PC-9 (cell line): ENCODE measurements around the gene CLDN25. TPM values are rescaled to one million over a fixed set of nuclear protein-coding genes. Genes with fewer than 3 reads are reported as not detected.

Experiments used
- BruUV-seq: library from RNA; stranded (reverse); fragments of 400-500 nt; replicated peaks from 2 replicates; lab custom pipeline; 2021; lab: Mats Ljungman, UMichigan
- CTCF ChIA-PET: fragments of 300-600 bp; sonication (Branson Sonifier 250); formaldehyde crosslinking; loops from one replicate; lab custom pipeline; 2022; ENCODE audit warnings: antibody characterized with exemption; lab: Charles Lee
- POLR2A ChIA-PET: fragments of 300-600 bp; sonication (Branson Sonifier 250); formaldehyde crosslinking; loops from one replicate; lab custom pipeline; 2022; ENCODE audit warnings: antibody characterized with exemption; ENCODE audit not compliant: unreplicated experiment; lab: Charles Lee
- DNase-seq, 2 experiments: peaks; one replicate each; pipeline versions ENCODE4 v3.0.0 to v3.0.0-alpha.2; 2015 to 2022; ENCODE audit warnings: mixed read lengths in 1 of 2
- H2AFZ ChIP-seq: fragments of 200-600 bp; sonication (generic); 2 replicates; pipeline ENCODE4 v1.8.1; 2017; ENCODE audit warnings: antibody characterized with exemption
- H3F3A ChIP-seq: fragments of 200-600 bp; sonication (generic); 2 replicates; pipeline ENCODE4 v1.8.1; 2017; ENCODE audit warnings: antibody characterized with exemption, mild to moderate bottlenecking, low read depth; ENCODE audit not compliant: insufficient read depth
- H3K27ac ChIP-seq: fragments of 200-600 bp; sonication (generic); 2 replicates; pipeline ENCODE4 v1.6.1; 2016; ENCODE audit warnings: mixed run types
- H3K27me3 ChIP-seq: fragments of 200-600 bp; sonication (generic); 2 replicates; pipeline ENCODE4 v1.6.1; 2016; ENCODE audit warnings: low read depth, mixed run types; ENCODE audit not compliant: insufficient read depth
- H3K36me3 ChIP-seq: fragments of 200-600 bp; sonication (generic); 2 replicates; pipeline ENCODE4 v1.6.1; 2016; ENCODE audit warnings: low read depth, mixed run types
- H3K4me1 ChIP-seq: fragments of 200-600 bp; sonication (generic); replicated peaks from 2 replicates; pipeline ENCODE4 v1.6.1; 2016; ENCODE audit warnings: mixed run types; ENCODE audit not compliant: insufficient read depth
- H3K4me2 ChIP-seq: fragments of 200-600 bp; sonication (generic); 2 replicates; pipeline ENCODE4 v1.6.1; 2017; ENCODE audit warnings: mixed run types
- H3K4me3 ChIP-seq: fragments of 200-600 bp; sonication (generic); 2 replicates; pipeline ENCODE4 v1.6.1; 2016; ENCODE audit warnings: mixed run types
- H3K79me2 ChIP-seq: fragments of 200-600 bp; sonication (generic); 2 replicates; pipeline ENCODE4 v1.6.1; 2017; ENCODE audit warnings: low read depth, mixed run types
- H3K9me2 ChIP-seq: fragments of 200-600 bp; sonication (generic); 2 replicates; pipeline ENCODE4 v1.8.1; 2017; ENCODE audit warnings: mild to moderate bottlenecking; ENCODE audit not compliant: insufficient read depth
- H3K9me3 ChIP-seq: fragments of 200-600 bp; sonication (generic); 2 replicates; pipeline ENCODE4 v1.8.1; 2016; ENCODE audit warnings: low read depth; ENCODE audit not compliant: insufficient read depth
- H4K20me1 ChIP-seq: fragments of 200-600 bp; sonication (generic); 2 replicates; pipeline ENCODE4 v1.8.1; 2017; ENCODE audit not compliant: insufficient read depth
- CTCF ChIP-seq: fragments of 200-600 bp; sonication (generic); conservative IDR thresholded peaks from 2 replicates; pipeline ENCODE4 v1.6.1; 2017; ENCODE audit warnings: mixed run types, antibody characterized with exemption, mild to moderate bottlenecking, moderate library complexity
- EZH2 ChIP-seq: fragments of 200-600 bp; sonication (generic); IDR thresholded peaks from 2 replicates; pipeline ENCODE4 v1.8.0; 2017; ENCODE audit warnings: antibody characterized with exemption, low read depth
- intact Hi-C: fragments of 100-400 bp; cut with micrococcal nuclease; formaldehyde crosslinking; loops from one replicate; pipeline ENCODE4 v1.10.0; 2022; ENCODE audit not compliant: unreplicated experiment
- total RNA-seq: library from RNA; stranded (reverse); gene quantifications from 2 replicates; pipeline ENCODE4 v1.2.3, GENCODE V29; 2021

CLDN25 gene
- total RNA-seq, 1 experiment from 2014 or later = not detected

- intact Hi-C loops = no loop called here
- Histone ChIP-seq H3F3A (no peaks in the 10 kb centered on the region), H3K27me3 (no peaks in the 10 kb centered on the region), H3K79me2 (no peaks in the 10 kb centered on the region), H3K4me2 (no peak overlapping the region), H3K4me3 (no peak overlapping the region), H4K20me1 (no peaks in the 10 kb centered on the region), H3K4me1 (no peaks in the 10 kb centered on the region), H3K9me3 (no peaks in the 10 kb centered on the region), H2AFZ (no peak overlapping the region), H3K36me3 (0 out of 2 replicates have a peak, but pooled peaks cover 7% of the 10 kb centered on the region), H3K9me2 (no peaks in the 10 kb centered on the region), H3K27ac (no peak overlapping the region)
- ChIA-PET POLR2A (no interaction called here), CTCF (no interaction called here)
- no peak for TF ChIP-seq EZH2
- TF ChIP-seq CTCF = no peak
- no peak for DNase-seq
- no TSS peak for BruUV-seq
These were observed 34.6 kb downstream of the CLDN25 start for GRCh38 chr11:113814181-113814580.

GRCh38 chr11:113817162-113817561 lies 37.6 kb downstream of the CLDN25 start:
- intact Hi-C loops = no loop called here
- Histone ChIP-seq H3K79me2 (no peaks in the 10 kb centered on the region), H3K9me3 (no peaks in the 10 kb centered on the region), H3F3A (no peaks in the 10 kb centered on the region), H3K4me1 (no peaks in the 10 kb centered on the region), H3K27me3 (no peaks in the 10 kb centered on the region), H2AFZ (no peak overlapping the region), H3K36me3 (0 out of 2 replicates have a peak, but pooled peaks cover 4% of the 10 kb centered on the region), H4K20me1 (no peaks in the 10 kb centered on the region), H3K9me2 (no peaks in the 10 kb centered on the region), H3K4me2 (no peak overlapping the region), H3K27ac (no peak overlapping the region), H3K4me3 (no peak overlapping the region)
- no TSS peak for BruUV-seq
- ChIA-PET CTCF (no interaction called here), POLR2A (no interaction called here)
- no peak for DNase-seq
- TF ChIP-seq CTCF (no peak), EZH2 (no peak)

GRCh38 chr11:113817626-113818025 lies 38.0 kb downstream of the CLDN25 start:
- no peaks in the 10 kb centered on the region for H3K9me2 ChIP-seq
- H3K4me1 ChIP-seq = no peaks in the 10 kb centered on the region
- H3K9me3 ChIP-seq = no peaks in the 10 kb centered on the region
- H3K27me3 ChIP-seq = no peaks in the 10 kb centered on the region
- no peaks in the 10 kb centered on the region for H3F3A ChIP-seq
- no peak overlapping the region for H3K4me3 ChIP-seq
- no peaks in the 10 kb centered on the region for H4K20me1 ChIP-seq
- H3K36me3 ChIP-seq = 0 out of 2 replicates have a peak, but pooled peaks cover 2% of the 10 kb centered on the region
- no peak for DNase-seq
- BruUV-seq = no TSS peak
- ChIA-PET CTCF (no interaction called here), POLR2A (no interaction called here)
- no peak overlapping the region for H3K4me2 ChIP-seq
- intact Hi-C loops = no loop called here
- H2AFZ ChIP-seq = no peak overlapping the region
- no peak overlapping the region for H3K27ac ChIP-seq
- no peak for TF ChIP-seq CTCF
- no peak for TF ChIP-seq EZH2
- no peaks in the 10 kb centered on the region for H3K79me2 ChIP-seq
